GM19025 (cell line): ENCODE data around the gene ABHD8.

Experiments
- ATAC-seq: cut with Tn5 transposase; IDR thresholded peaks from one replicate; pipeline ENCODE4 v1.9.1; 2021; ENCODE audit warnings: mild to moderate bottlenecking, low read depth, moderate library complexity; ENCODE audit not compliant: unreplicated experiment

Gene ABHD8

GRCh38 chr19:17323300-17323963 lies 20.2 kb upstream of the ABHD8 start:
- no peak for ATAC-seq

GRCh38 chr19:17322854-17323253 lies 19.6 kb upstream of the ABHD8 start:
- ATAC-seq = no peak

- no peak for ATAC-seq
Observed at GRCh38 chr19:17321655-17322489, 18.6 kb upstream of the ABHD8 start.

GRCh38 chr19:17320435-17320834 lies 17.2 kb upstream of the ABHD8 start:
- no peak for ATAC-seq

- ATAC-seq = no peak
Observed at GRCh38 chr19:17319473-17320238, 16.4 kb upstream of the ABHD8 start.

GRCh38 chr19:17318966-17319365 lies 15.7 kb upstream of the ABHD8 start:
- ATAC-seq = no peak

GRCh38 chr19:17314007-17314593 lies 10.9 kb upstream of the ABHD8 start:
- ATAC-seq = no peak

GRCh38 chr19:17312189-17313113 lies 9.2 kb upstream of the ABHD8 start:
- no peak for ATAC-seq

- ATAC-seq = no peak
Observed at GRCh38 chr19:17311455-17312188, 8.4 kb upstream of the ABHD8 start.

- ATAC-seq = no peak
Observed at GRCh38 chr19:17309965-17310461, 6.8 kb upstream of the ABHD8 start.

- ATAC-seq = peak; percentile 65
Observed at GRCh38 chr19:17309198-17309964, 6.2 kb upstream of the ABHD8 start, which contains the start of gene DDA1. DDA1 (plus strand) TSS chr19:17309563; CDS start chr19:17309655, 92 bp downstream.

GRCh38 chr19:17307876-17308377 lies 4.7 kb upstream of the ABHD8 start:
- no peak for ATAC-seq

- no peak for ATAC-seq
Observed at GRCh38 chr19:17306285-17306714, 3.1 kb upstream of the ABHD8 start.

GRCh38 chr19:17305517-17306284 lies 2.5 kb upstream of the ABHD8 start, which contains the start of gene MRPL34:
MRPL34 (plus strand) TSS chr19:17305872; CDS start chr19:17305893, 21 bp downstream.
- peak; percentile 68 for ATAC-seq

- no peak for ATAC-seq
Observed at GRCh38 chr19:17305216-17305516, 1.9 kb upstream of the ABHD8 start.

GRCh38 chr19:17304386-17305215 lies 1.4 kb upstream of the ABHD8 start:
- ATAC-seq = no peak
